Cerebellar nuclear complex (tissue), 1 donor: ENCODE data around the gene CCDC63.

Experiments
- DNase-seq, 2 experiments: peaks; one replicate each; lab custom pipeline; 2025; lab: John Stamatoyannopoulos, UW

The CCDC63 gene

DNA sequence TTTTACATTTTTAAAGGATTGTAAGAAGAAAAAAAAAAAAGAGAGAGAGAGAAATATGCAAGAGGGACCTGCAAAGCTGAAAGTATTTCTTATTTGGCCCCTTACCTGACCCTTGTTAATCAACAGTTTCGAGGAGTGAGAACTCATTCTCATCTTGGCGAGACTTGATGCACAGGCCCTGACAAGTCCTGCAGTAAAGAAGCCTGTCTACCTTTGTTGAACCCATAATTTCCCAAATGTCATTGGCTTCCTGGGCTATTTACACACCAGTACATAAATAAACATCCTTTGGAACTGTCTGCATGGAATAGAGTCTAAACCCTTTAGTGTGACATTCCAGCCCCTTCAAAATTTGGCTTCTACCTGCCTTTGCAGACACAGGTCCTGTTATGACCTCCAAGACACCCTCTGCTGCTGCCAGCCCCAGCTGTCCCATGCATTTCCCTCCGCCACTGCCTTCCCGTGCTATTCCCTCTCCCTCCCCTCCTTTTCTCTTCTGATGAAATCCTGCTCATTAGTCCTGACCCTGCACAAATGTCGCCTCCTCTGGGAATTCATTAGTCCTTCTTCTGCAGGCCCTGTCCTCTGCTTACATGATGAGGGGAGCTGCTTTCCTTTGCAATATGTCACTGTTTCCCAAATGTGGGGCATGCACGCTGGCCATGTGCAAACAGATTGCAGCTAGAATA is 38.5 kb downstream of the CCDC63 start:
- DNase-seq, result no peak

DNA sequence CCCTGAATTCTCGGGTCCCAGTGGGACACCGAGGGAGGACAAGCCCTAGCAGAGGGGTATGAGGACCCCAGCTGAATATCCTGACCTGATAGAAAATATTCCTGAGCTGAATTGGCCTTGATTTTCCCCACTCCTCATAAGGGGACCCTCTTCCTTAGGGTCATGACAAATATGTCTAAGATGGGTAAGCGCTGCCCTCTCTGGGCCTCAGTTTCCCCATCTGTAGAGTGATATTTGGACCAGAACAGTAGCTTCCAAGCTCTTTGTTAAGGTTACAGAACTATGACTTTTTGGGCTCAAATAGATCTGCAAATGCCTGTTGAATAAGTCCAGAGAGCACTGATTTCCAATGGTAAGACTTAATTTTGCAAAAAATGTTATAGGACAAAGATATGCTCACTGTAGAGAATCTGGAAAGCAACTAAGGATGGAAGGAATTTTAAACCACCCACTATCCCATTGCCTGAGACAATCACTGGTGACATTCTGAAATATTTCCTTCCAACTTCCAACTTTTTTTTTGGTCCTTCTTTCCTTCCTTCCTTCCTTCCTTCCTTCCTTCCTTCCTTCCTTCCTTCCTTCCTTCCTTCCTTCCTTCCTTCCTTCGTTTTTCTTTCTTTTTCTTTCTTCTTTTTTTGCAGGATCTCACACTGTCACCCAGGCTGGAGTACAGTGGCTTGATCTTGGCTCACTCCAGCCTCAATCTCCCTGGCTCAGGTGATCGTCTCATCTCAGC is 41.6 kb downstream of the CCDC63 start:
- no peak for DNase-seq

DNA sequence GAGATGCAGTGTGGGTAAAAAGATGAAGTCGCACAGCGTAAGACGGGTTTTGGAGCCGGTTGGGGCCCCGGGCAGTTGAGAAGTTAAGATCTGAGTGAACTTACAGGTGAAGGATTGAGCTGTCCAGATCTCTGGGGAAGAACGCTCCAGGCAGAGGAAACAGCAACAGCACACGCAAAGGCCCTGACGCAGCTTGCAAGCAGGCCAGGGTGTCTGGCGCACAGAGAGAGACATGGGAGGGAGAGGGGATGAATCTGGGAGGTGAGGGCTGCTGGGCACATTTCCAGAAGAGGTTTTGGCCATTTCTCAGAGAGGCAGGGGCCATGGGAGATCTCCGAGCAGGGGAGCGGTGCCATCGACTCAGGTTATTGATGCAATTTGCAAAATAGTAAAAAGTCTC is 42.6 kb downstream of the CCDC63 start:
- DNase-seq, result no peak

DNA sequence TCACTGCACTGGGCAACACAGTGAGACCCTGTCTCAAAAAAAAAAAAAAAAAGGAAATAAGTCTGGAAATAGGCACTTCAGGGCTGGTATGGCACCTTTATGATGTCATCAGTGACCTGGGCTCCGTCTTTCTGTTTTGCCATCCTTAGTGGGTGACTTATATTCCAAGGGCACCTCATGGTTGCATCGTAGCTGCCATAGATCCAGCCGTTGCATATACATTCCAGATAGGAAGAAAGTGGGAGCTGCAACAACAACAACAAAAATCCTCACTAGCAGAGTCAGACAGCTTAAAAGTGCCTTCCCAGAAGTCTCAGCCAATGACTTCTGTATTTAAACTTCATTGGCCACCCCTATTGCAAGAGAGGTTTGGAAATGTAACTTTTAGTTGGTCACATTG is 47.2 kb downstream of the CCDC63 start:
- no peak for DNase-seq

DNA sequence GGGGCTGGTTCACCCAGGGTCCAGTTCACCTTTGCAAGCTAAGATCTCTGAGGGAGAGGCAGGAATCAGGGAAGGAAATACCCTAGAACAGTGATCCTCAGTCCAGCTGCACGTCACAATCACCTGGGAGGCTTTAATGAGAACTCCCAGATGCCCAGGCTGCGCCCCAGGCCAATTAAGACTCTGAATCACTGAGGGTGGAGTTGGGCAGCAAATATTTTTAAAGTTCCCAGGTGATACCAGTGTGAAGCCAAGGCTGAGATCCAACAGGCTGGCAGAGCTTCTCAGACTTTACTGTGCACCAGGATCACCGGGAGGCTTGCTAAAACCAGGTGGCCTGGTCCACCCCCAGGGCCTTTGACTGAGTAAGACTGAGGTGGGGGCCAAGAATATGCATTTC is 49.8 kb downstream of the CCDC63 start:
- no peak for DNase-seq

DNA sequence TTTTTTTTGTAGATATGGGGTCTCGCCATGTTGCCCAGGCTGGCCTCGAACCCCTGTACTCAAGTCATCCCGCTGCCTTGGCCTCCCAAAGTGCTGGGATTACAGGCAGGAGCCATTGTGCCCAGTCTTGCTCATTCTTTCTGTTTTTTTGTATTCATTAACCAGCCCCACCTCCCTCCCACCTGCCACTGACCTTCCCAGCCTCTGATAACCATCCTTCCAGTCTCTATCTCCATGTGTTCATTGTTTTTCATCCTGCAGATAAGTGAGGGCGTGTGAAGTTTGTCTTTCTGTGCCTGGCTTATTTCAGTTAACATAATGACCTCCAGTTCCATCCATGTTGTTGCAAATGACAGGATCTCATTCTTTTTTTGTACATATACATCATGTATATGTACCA is 54.6 kb downstream of the CCDC63 start:
- DNase-seq, result no peak

DNA sequence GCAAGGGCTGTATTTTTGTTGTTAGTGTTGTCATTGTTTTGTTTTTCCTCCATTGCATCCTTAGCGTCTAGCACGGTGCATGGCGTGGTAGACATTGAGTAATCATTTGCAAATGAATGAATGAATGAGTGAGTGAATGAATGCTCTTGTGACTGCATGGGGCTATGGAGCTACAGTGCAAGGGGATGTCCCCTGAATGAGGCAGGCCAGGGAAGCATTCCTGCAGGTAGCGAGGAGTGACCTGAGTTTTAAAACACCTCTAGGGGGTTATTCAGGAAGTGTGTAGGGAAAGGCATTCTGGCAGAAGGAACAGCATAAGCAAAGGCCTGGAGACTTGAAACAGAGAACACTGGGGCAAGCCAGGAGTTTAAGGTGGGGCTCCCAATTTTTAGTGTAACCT is 56.7 kb downstream of the CCDC63 start:
- no peak for DNase-seq

DNA sequence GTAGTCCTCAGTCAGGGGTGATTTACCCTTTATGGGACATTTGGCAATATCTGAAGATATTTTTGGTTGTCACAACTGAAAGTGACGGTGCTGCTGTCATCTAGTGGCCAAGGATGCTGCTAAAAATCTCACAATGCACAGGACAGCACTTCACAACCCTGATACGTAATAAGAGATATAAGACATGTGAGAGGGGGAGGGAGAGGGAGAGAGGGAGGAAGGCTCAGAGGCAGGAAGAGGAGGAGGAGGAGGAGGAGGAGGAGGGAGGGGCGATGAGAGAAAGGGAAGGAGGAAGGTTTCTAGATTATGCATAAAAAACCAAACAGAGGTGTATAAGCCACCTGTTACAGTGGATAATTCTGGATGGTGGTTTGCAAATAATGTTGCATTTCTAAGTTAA is 59.3 kb downstream of the CCDC63 start:
- no peak for DNase-seq

DNA sequence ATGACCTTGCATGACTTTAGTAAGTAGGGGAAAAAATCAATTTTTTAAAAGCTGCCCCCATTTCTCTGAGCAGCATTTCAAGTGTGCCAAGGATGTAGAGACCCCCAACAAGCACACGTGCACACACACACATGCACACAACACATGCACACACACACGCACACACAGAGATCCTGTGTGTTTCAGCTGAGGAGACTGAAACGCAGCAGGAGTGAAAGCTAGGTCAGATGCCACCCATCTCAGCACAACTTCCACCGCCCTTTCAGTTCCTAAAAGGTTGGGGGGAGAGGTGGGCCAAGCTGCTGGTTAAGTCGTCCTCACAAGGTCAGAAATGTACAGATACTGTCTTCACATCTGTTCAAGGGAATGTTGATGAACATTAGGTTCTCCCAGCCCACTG is 59.7 kb downstream of the CCDC63 start:
- no peak for DNase-seq

DNA sequence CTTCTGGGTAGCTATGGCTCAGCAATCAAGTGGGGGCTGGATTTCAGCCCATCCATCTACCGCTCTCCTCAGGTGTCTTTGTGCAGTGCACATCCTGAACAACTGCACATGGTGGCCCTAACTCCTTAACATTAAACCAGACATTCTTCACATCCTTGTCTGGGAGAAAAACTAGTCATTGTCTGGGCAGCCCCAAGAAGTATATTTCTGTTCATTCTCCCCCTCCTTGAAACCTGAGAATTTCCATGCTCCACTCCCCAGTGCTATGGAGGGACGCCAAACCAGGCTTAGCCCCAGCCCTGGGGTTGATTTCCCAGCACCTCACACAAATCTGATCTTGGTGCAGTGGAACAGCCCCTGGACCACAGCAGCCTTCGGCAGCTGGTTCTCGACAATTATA is 60.2 kb downstream of the CCDC63 start:
- DNase-seq, result no peak

DNA sequence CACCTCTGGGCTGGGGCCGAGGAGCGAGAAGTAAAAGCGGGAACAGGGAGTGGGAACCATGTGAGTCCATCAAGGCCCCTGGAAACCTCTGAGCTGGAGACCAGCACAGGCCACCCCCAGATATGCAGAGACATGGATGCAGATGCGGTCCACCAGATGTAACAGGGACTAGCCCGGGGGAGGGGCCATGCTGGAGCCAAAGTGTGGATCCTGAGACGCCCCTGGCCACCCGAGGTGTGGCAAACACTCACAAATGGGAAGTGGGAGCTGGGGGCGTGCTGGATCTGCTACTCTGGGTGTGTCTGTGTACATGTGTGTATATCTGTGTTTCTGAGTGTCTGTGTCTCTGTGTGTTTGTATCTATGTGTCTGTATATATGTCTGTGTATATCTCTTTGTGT is 60.8 kb downstream of the CCDC63 start:
- DNase-seq, result no peak

DNA sequence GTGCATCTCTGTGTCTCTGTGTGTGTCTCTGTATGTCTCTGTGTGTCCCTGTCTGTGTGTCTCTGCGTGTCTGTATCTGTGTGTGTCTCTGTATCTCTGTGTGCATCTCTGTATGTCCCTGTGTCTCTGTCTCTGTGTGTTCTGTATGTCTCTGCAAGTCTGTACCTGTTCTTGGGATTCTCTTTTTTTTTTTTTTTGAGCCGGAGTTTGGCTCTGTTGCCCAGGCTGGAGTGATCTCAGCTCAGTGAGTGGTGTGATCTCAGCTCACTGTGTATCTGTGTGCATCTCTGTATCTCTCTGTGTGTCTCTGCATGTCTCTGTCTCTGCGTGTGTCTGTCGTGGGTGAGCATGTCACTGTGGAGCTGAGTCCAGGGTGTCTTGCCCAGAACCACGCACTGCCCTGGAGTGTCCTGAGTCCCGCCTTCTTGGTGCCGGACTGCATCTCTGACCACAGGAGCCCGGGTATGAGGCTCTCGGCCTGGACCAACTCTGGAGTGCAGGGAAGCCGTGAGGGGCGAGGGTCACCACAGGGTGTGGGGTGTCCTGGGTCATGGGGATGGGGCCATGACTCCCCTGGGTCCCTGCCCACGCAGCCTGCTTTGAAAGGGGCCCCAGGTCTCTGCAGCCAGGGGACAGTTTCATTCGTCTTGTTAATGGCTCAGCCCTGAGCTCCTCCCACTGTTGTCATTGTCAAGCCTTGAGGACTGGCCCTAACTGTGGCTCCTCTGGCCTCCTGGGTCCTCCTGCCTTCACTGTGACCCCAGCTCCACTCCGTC is 61.8 kb downstream of the CCDC63 start:
- DNase-seq, result no peak

DNA sequence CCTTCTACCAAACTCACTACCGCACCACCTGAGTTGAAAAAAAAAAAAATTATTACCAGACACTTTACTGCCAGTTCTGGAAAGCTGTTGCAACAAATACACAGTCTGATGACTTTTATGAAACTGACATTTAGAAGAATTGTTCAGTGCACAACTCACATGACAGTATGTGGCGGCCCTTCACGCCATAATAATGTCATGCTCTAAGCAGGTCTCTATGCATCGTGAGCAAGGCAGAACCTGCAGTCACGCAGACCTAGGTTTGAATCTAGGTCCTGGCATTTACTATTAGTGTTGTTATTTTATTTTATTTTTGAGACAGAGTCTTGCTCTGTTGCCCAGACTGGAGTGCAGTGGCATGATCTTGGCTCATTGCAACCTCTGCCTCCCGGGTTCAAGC is 65.5 kb downstream of the CCDC63 start:
- DNase-seq, result no peak

DNA sequence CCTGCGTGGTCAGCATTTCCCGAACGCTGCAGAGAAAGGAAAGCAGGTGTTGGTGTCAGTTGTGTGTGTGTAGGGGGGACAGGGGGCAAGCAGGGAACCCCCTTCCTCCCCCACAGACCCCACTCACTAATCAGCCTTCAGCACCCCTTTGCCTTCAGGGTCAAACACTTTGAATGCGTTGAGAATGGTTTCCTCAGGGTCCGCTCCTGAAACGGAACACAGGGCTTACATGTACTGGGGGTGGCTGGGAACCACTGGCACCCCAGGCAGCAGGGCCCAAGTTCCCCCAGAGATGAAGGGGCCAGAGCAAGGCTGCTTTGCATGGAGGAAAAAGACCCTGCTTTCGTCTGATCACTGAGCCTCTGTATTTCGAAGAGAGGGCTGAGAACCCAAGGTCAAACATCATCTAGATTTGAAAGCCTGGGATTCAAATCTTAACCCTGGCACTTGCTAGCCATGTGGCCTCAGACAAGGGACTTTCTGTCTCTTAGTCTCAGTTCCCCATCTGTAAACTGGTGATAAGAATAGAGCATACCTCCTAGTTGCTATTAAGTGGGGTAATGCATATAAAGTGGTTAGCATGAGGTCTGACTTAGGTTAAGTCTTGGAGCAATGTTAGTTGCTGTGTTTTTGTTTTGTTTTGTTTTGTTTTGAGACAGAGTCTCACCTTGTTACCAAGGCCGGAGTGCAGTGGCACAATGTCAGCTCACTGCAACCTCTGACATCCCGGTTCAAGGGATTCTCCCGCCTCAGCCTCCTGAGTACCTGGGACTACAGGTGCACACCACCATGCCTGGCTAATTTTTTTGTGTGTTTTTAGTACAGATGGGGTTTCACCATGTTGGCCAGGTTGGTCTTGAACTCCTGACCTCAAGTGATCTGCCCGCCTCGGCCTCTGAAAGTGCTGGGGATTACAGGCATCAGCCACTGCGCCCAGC is 66.6 kb downstream of the CCDC63 start:
- no peak for DNase-seq

DNA sequence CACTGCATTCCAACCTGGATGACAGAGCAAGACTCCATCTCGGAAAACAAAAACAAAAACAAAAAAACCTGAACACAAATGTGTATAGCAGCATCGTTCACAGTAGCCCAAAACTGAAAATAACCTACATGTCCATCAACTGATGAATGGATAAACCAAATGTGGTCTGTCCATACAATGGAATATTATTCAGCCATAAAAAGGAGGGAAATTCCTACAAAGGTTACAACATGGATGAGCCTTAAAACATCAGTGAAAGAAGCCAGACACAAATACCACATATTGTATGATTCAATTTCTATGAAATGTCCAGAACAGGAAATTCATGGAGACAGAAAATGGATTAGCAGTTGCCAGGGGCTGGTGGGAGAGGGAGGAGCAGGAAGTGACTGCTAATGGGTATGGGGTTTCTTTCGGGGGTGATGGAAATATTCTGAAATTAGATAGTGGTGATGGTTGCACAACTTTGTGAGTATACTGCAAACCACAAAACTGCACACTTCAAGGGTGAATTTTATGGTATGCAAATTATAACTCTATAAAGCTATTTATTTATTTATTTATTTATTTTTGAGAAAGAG is 69.6 kb downstream of the CCDC63 start:
- DNase-seq, result no peak

DNA sequence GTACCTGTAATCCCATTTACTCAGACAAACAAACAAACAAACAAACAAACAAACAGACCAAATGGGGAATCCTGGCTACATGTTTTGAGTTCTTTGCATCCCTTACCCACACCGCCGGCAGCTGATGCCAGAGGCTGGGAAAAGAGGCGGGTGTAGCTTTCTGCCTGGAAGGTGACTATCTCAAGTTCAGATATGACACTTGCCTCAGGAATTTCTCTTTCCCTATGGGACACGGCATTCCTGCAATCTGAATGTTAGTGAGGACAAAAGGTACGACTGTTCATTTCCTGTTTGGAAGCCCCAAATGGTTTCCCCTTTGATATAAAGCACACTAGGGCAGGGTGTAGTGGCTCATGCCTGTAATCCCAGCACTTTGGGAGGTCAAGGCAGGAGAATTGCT is 70.7 kb downstream of the CCDC63 start:
- DNase-seq, result no peak

DNA sequence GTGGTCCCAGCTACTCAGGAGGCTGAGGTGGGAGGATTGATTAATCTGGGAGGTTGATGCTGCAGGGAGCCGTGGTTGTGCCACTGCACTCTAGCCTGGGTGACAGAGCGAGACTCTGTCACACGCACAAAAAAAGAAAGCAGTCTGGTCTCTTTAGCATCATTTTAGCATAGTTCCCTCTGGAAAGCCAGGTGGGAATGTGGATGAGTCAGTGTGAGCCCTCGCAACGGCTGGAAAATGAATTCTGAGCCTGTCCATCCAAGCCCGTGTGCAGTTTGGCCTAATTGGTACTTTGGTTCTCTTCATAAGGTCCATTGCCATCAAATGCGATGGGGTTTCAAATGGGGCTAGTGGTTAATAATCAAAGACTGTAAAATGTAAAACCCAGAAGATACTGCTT is 71.2 kb downstream of the CCDC63 start:
- no peak for DNase-seq

DNA sequence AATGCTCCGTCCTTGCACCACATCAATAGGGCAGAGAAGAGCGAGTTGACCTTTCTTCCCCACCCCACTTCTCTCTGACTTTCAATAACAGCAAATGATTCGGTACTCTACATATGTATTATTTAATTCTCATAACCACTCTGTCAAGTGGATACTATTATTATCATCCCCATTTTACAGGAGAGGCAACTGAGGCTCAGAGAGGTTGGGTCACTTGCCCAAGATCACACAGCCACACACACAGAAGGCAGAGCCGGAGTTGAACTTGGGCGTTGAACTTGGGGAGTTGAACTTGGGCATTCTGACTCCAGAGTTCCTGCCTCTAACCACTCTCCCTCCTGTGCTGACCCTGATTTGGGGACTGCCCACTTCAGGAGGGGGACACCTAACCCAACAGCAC is 72.9 kb downstream of the CCDC63 start:
- no peak for DNase-seq

DNA sequence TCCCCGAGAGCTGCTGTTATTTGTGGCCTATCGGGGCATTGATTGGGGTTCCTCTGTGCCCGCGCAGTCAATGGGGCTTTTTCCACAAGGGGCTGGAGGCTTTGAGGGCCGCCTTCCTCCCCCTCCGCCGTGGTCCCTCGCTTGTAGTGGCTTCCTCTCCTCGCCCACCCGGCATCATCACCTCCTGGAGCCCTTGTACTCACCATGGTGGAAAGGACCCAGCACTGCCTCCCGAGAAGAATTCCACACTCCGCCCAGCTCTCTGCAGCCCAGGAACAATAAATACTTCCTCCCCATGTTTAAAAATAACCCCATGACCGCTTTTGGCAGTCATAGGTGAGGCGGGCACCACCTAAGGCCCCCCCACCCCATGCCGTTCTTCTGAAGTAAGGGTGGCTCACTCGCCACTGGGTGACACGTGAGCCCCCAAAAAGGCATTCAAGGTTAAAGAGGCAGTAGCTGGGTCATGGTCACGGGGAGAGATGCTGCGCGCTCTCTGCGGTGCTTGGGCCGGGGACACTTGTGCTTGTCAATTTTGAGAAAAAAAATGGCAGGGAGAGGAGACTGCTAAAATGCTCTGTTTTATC is 73.6 kb downstream of the CCDC63 start, which contains the start of gene MYL2:
Gene MYL2 (minus strand): TSS at position 256 of the 587 bp plus-strand sequence. CDS start 50 bp downstream, at position 206.
- no peak for DNase-seq

DNA sequence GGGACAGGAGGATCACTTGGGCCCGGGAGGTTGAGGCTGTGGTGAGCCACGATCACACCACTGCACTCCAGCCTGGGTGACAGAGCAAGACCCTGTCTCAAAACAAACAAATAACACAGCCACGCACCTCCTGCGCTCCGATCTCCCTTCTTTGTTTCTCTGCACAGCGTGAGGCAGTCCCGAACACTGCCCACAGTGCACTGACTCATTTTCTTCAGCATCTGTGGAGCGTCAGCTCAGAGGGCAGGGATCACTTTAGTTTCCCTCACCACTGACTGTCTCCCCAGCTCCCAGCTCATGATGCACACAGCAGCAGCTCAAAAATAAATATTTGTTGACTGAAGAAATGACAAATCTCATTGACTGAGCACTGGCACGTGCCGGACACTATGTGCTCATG is 74.5 kb downstream of the CCDC63 start:
- no peak for DNase-seq

DNA sequence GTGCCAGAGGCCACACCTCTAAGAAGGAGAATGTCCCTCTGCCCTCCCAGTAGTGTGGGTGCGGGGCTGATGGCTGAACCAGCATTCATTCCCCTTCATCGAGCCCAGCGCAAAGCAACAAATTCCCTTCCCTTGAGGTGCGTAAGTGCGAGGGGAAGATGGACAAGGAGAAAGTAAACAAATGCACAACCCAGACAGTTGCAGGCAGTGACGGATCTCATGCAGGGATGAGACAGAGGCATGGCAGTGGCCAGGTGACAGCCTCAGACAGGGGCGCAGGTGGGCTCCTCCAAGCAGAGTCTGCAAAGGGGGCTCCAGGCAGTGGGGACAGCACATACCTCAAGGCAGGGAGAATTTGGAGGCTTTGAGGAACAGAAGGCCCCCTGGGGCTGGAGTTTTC is 75.9 kb downstream of the CCDC63 start:
- no peak for DNase-seq
